DND-41 (cell line): Measurements from ENCODE around the gene LIX1.

Experiments
- ATAC-seq: fragments of 200-7000 bp; cut with Tn5 transposase; 3 replicates; pipeline ENCODE4 v1.9.1; 2021; ENCODE audit warnings: low read depth; ENCODE audit not compliant: insufficient read depth
- DNase-seq: peaks from one replicate; pipeline ENCODE4 v3.0.0-alpha.2; 2020
- H2AFZ ChIP-seq: 2 replicates; pipeline ENCODE4 v1.6.0; 2012; ENCODE audit warnings: low read depth, low read length
- H3K27ac ChIP-seq: 2 replicates; pipeline ENCODE4 v1.5.1; 2012; ENCODE audit warnings: low read length, inconsistent platforms
- H3K27me3 ChIP-seq: fragments of 200-600 bp; sonication (generic); 2 replicates; pipeline ENCODE4 v1.6.0; 2012; ENCODE audit warnings: low read length, mild to moderate bottlenecking, inconsistent platforms; ENCODE audit not compliant: insufficient read depth, poor library complexity
- H3K36me3 ChIP-seq: 2 replicates; pipeline ENCODE4 v1.5.1; 2012; ENCODE audit warnings: low read length, inconsistent platforms; ENCODE audit not compliant: insufficient read depth
- H3K4me1 ChIP-seq: 2 replicates; pipeline ENCODE4 v1.5.1; 2012; ENCODE audit warnings: mild to moderate bottlenecking, low read length; ENCODE audit not compliant: insufficient read depth
- H3K4me2 ChIP-seq: 2 replicates; pipeline ENCODE4 v1.6.0; 2012; ENCODE audit warnings: mild to moderate bottlenecking, moderate library complexity, low read length, inconsistent platforms; ENCODE audit not compliant: insufficient read depth
- H3K4me3 ChIP-seq, 2 experiments: fragments of 200-600 bp in 1 of 2; shearing (Covaris generic) in 1 of 2; 2 replicates each; pipeline ENCODE4 v1.5.1; 2012 to 2016; ENCODE audit warnings: inconsistent platforms in 2 of 2, low read length in 2 of 2, mild to moderate bottlenecking in 2 of 2, low read depth in 1 of 2, moderate library complexity in 1 of 2
- H3K79me2 ChIP-seq: 2 replicates; pipeline ENCODE4 v1.6.0; 2012; ENCODE audit warnings: low read length, inconsistent platforms; ENCODE audit not compliant: insufficient read depth
- H3K9ac ChIP-seq: 2 replicates; pipeline ENCODE4 v1.6.0; 2012; ENCODE audit warnings: low read depth, mild to moderate bottlenecking, inconsistent platforms, low read length, moderate library complexity
- H3K9me3 ChIP-seq: 2 replicates; pipeline ENCODE4 v1.5.1; 2012; ENCODE audit warnings: low read length, moderate library complexity, mild to moderate bottlenecking, inconsistent platforms; ENCODE audit not compliant: insufficient read depth, severe bottlenecking
- H4K20me1 ChIP-seq: 2 replicates; pipeline ENCODE4 v1.6.0; 2012; ENCODE audit warnings: low read length; ENCODE audit not compliant: insufficient read depth
- CTCF ChIP-seq: IDR thresholded peaks from 2 replicates; pipeline ENCODE4 v1.5.1; 2012; ENCODE audit warnings: borderline replicate concordance, low read length, moderate library complexity, mild to moderate bottlenecking; ENCODE audit not compliant: poor library complexity, severe bottlenecking; ENCODE audit errors: extremely low read depth
- EZH2 ChIP-seq: IDR thresholded peaks from 3 replicates; pipeline ENCODE4 v1.6.1; 2012; ENCODE audit warnings: borderline replicate concordance, low read depth, mild to moderate bottlenecking, moderate library complexity, low read length, inconsistent platforms; ENCODE audit not compliant: severe bottlenecking

The LIX1 gene

DNA sequence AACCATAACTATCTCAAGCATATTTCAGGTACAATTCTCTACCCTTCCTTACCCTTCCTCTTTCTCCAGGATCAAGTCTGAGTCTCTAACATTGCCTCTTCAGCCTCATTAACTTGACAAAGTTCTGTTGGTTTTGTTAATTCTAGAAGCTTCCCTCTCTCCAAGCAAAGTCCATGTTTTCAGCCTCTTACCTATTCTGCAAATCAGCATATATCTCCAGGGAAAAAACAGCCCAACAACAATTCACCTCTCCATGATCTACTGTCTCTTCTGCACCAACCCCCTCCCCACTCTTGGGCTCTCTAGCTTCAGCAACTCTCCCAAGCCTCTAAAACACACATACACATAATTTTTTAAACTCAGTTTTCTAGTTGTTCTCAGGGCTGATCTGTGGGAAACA, 72.2 kb downstream of the LIX1 start:
- Histone ChIP-seq H3K4me3 (no peak overlapping the region), H3K27me3 (no peaks in the 10 kb centered on the region), H3K9ac (no peak overlapping the region), H3K79me2 (no peaks in the 10 kb centered on the region), H3K4me2 (no peak overlapping the region), H3K4me1 (no peaks in the 10 kb centered on the region), H4K20me1 (no peaks in the 10 kb centered on the region), H3K27ac (no peak overlapping the region), H2AFZ (no peak overlapping the region), H3K9me3 (no peaks in the 10 kb centered on the region), H3K36me3 (no peaks in the 10 kb centered on the region)
- ATAC-seq (no peak), DNase-seq (no peak)
- TF ChIP-seq CTCF, result no peak
- no peak for TF ChIP-seq EZH2

GRCh38 chr5:97067296-97067850, 75.0 kb downstream of the LIX1 start:
- Histone ChIP-seq H3K36me3 (no peaks in the 10 kb centered on the region), H3K79me2 (no peaks in the 10 kb centered on the region), H3K27ac (no peak overlapping the region), H4K20me1 (no peaks in the 10 kb centered on the region), H3K27me3 (no peaks in the 10 kb centered on the region), H3K9me3 (no peaks in the 10 kb centered on the region), H3K4me2 (no peak overlapping the region), H3K9ac (no peak overlapping the region), H3K4me1 (no peaks in the 10 kb centered on the region), H3K4me3 (no peak overlapping the region), H2AFZ (no peak overlapping the region)
- no peak for DNase-seq
- TF ChIP-seq CTCF, result no peak
- no peak for TF ChIP-seq EZH2
- no peak for ATAC-seq

- Histone ChIP-seq H3K9me3 (no peaks in the 10 kb centered on the region), H3K27ac (no peak overlapping the region), H3K9ac (no peak overlapping the region), H3K4me1 (no peaks in the 10 kb centered on the region), H4K20me1 (no peaks in the 10 kb centered on the region), H3K79me2 (no peaks in the 10 kb centered on the region), H3K36me3 (no peaks in the 10 kb centered on the region), H2AFZ (no peak overlapping the region), H3K4me2 (no peak overlapping the region), H3K27me3 (no peaks in the 10 kb centered on the region), H3K4me3 (no peak overlapping the region)
- no peak for TF ChIP-seq CTCF
- no peak for TF ChIP-seq EZH2
- ATAC-seq (no peak), DNase-seq (no peak)
These were observed 76.9 kb downstream of the LIX1 start for GRCh38 chr5:97065475-97065874.

DNA sequence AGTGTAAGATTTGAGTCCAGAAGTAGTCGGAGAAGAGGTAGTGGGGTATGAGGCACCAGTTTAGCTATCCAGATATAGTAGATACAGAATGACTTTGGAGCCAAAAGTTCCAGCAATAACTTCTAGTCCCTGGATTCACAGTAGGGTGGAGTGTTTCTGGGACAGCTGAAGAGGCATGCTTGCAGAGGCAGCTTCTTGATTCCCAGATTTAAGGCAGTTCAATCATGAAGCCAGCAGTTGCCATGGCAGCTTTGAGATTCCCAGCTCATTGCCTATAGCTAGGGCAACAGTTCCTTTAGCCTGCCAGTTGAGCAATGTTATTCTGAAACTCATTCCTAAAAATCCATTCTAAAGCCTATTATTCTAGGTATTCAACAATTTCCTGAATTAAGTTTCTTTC, 79.2 kb downstream of the LIX1 start:
- Histone ChIP-seq H3K9ac (no peak overlapping the region), H3K4me2 (no peak overlapping the region), H3K27ac (no peak overlapping the region), H3K27me3 (no peaks in the 10 kb centered on the region), H2AFZ (no peak overlapping the region), H3K36me3 (no peaks in the 10 kb centered on the region), H4K20me1 (no peaks in the 10 kb centered on the region), H3K79me2 (no peaks in the 10 kb centered on the region), H3K4me3 (no peak overlapping the region), H3K9me3 (peaks cover 10% of the 10 kb centered on the region), H3K4me1 (no peaks in the 10 kb centered on the region)
- TF ChIP-seq EZH2, result no peak
- TF ChIP-seq CTCF, result no peak
- DNase-seq (no peak), ATAC-seq (no peak)
